MCF 10A (cell line): Measurements from ENCODE around the gene NRXN3. TPM values are rescaled to one million over a fixed set of nuclear protein-coding genes. Genes with fewer than 3 reads are reported as not detected.
"Not testable (repeated sequence)": the region's sequence is repeated elsewhere in the genome, so short reads cannot be mapped to it uniquely, and the experiment has no call there.

Experiments used
- BruUV-seq: library from RNA; stranded (reverse); fragments of 400-500 nt; replicated peaks from 2 replicates; lab custom pipeline; 2021; lab: Mats Ljungman, UMichigan
- CTCF ChIA-PET: fragments of 300-600 bp; sonication (Branson Sonifier 250); formaldehyde crosslinking; extraction: SDS; loops from one replicate; lab custom pipeline; 2021; ENCODE audit warnings: antibody characterized with exemption, inconsistent platforms; lab: Yijun Ruan, JAX
- POLR2A ChIA-PET: fragments of 300-600, 350-650 bp; sonication (Branson Sonifier 250); formaldehyde crosslinking; extraction: SDS; loops from one replicate; lab custom pipeline; 2020; ENCODE audit warnings: antibody characterized with exemption, inconsistent platforms; lab: Yijun Ruan, JAX
- DNase-seq: peaks from one replicate; pipeline ENCODE4 v3.0.0-alpha.2; 2018; ENCODE audit not compliant: unreplicated experiment
- H3K27ac Mint-ChIP-seq: one replicate; pipeline ENCODE4 v1.8.0; 2022; ENCODE audit warnings: mild to moderate bottlenecking, low read depth, mixed read lengths; ENCODE audit not compliant: unreplicated experiment
- H3K27me3 Mint-ChIP-seq: one replicate; pipeline ENCODE4 v1.8.0; 2022; ENCODE audit warnings: mixed read lengths; ENCODE audit not compliant: insufficient read depth, unreplicated experiment
- H3K36me3 Mint-ChIP-seq: one replicate; pipeline ENCODE4 v1.8.0; 2022; ENCODE audit warnings: mild to moderate bottlenecking, moderate library complexity, mixed read lengths; ENCODE audit not compliant: insufficient read depth, unreplicated experiment
- H3K4me1 Mint-ChIP-seq: one replicate; pipeline ENCODE4 v1.8.0; 2022; ENCODE audit warnings: mixed read lengths; ENCODE audit not compliant: insufficient read depth, unreplicated experiment
- H3K4me3 Mint-ChIP-seq: one replicate; pipeline ENCODE4 v1.8.0; 2022; ENCODE audit warnings: mild to moderate bottlenecking, moderate library complexity, mixed read lengths; ENCODE audit not compliant: unreplicated experiment
- H3K9me3 Mint-ChIP-seq: one replicate; pipeline ENCODE4 v1.8.0; 2022; ENCODE audit warnings: mixed read lengths; ENCODE audit not compliant: unreplicated experiment
- intact Hi-C: fragments of 100-400 bp; cut with micrococcal nuclease; formaldehyde crosslinking; loops from 2 replicates; pipeline ENCODE4 v1.14.1; 2022
- total RNA-seq: library from RNA; stranded (reverse); gene quantifications from 2 replicates; pipeline ENCODE4 v1.2.3, GENCODE V29; 2022
- TF ChIP-seq, protein P1 (sequence below): fragments of 200-600 bp; IDR thresholded peaks from one replicate; pipeline ENCODE4 v1.8.0; 2022; ENCODE audit warnings: antibody characterized with exemption, mild to moderate bottlenecking; ENCODE audit not compliant: unreplicated experiment

NRXN3 gene
- total RNA-seq, 1 experiment from 2014 or later = not detected

DNA sequence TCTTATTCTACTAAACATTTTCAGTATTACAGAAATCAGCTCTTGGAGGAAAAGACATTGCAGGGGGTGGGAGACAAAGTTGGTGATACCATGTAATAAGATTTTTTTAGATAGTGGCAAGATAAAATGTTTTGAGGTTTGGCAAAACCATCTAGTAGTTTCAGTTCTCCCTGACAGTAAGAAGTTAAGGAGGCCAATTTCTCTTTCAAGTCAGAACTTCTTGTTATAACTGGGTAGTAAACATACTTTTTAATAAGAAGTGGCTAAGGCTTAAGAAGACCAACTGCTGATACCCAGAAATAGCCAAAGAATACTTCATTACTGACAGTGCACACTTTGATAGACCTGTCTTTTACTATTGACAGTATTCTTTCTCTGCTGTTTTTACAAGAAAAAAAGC is 1588.8 kb downstream of the NRXN3 start:
- Mint-ChIP-seq H3K36me3 (peaks cover 6% of the 10 kb centered on the region), H3K4me3 (no peak overlapping the region), H3K27me3 (no peaks in the 10 kb centered on the region), H3K9me3 (no peaks in the 10 kb centered on the region), H3K27ac (no peak overlapping the region), H3K4me1 (no peaks in the 10 kb centered on the region)
- ChIA-PET POLR2A (no interaction called here), CTCF (no interaction called here)
- TF ChIP-seq, protein P1, sequence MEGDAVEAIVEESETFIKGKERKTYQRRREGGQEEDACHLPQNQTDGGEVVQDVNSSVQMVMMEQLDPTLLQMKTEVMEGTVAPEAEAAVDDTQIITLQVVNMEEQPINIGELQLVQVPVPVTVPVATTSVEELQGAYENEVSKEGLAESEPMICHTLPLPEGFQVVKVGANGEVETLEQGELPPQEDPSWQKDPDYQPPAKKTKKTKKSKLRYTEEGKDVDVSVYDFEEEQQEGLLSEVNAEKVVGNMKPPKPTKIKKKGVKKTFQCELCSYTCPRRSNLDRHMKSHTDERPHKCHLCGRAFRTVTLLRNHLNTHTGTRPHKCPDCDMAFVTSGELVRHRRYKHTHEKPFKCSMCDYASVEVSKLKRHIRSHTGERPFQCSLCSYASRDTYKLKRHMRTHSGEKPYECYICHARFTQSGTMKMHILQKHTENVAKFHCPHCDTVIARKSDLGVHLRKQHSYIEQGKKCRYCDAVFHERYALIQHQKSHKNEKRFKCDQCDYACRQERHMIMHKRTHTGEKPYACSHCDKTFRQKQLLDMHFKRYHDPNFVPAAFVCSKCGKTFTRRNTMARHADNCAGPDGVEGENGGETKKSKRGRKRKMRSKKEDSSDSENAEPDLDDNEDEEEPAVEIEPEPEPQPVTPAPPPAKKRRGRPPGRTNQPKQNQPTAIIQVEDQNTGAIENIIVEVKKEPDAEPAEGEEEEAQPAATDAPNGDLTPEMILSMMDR = no peak
- BruUV-seq = no TSS peak
- intact Hi-C loops = no loop called here
- DNase-seq = no peak

DNA sequence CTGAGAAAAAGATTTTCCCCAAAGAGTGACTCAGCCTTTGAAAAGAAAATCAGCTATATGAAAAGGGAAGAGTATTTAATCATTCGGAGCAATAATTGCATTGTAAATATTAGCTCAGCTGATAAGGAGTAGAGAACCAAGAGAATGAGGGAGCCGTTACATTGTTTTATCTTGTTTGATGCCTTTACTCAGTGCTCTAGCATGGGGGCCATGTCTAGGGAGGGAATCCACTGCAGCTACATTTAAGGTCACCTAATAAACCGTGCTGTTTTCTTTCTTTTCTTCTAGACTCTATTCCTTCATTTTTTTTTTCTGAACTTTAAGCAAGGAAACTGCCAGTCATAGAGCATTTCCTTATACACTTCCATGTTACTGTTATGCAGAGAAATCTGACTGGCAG is 1594.2 kb downstream of the NRXN3 start:
- Mint-ChIP-seq H3K27me3 (no peaks in the 10 kb centered on the region), H3K4me3 (no peak overlapping the region), H3K27ac (no peak overlapping the region), H3K4me1 (no peaks in the 10 kb centered on the region), H3K9me3 (peaks cover 8% of the 10 kb centered on the region), H3K36me3 (no peaks in the 10 kb centered on the region)
- DNase-seq = no peak
- ChIA-PET POLR2A (interaction anchor here (0.6 kb wide), 1 partner anchor 428 kb away, joined by 3 read pairs; no protein-coding TSS in a partner anchor), CTCF (interaction anchor here (0.7 to 1.5 kb wide), 3 partner anchors 25 to 910 kb away, joined by 3 to 4 read pairs (median 3); no protein-coding TSS in a partner anchor)
- no TSS peak for BruUV-seq
- TF ChIP-seq, protein P1 = no peak
- intact Hi-C loops = no loop called here

DNA sequence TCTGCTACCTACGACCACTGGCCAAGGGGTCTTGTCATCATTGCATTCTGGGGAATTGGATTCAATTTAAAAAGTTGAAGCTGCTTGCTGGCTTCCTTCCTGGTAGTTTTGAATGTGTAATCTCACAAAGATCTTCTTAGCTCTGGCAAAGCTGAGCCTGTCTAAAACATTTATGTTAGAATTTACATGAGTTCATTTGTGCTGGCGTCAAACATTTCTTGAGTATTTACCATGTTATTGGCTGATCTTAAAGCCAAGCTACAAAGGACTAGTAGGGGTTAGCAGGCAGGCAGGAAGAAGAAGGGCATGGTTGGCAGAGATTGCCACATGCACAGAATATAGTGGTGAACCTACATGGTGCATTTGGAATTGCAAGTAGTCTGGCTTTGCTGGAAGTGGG is 1596.3 kb downstream of the NRXN3 start:
- intact Hi-C loops = no loop called here
- ChIA-PET POLR2A (no interaction called here), CTCF (interaction anchor here (1.3 kb wide), 1 partner anchor 54 kb away, joined by 5 read pairs; no protein-coding TSS in a partner anchor)
- H3K9me3 Mint-ChIP-seq = peaks cover 8% of the 10 kb centered on the region
- no peaks in the 10 kb centered on the region for H3K36me3 Mint-ChIP-seq
- TF ChIP-seq, protein P1 = no peak
- BruUV-seq = no TSS peak
- H3K4me1 Mint-ChIP-seq = no peaks in the 10 kb centered on the region
- H3K27me3 Mint-ChIP-seq = no peaks in the 10 kb centered on the region
- no peak overlapping the region for H3K27ac Mint-ChIP-seq
- no peak overlapping the region for H3K4me3 Mint-ChIP-seq
- no peak for DNase-seq

DNA sequence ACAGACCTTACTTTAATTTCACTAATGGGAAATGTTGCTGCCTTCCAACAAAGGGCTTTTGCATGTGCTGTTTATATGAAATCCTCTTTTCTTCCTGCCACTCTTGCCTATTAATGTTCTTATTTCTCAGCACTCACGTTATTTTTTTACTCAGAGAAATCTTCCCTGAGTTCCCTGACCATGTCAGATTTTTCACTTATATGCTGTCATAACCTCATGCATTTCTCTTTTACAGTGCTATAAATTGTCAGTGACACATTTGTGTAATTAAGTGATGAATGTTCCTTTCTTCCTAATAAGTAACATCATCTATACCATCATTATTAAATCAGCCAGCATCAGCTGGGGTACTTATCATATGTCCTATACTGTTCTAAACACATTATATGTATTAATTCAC is 1597.1 kb downstream of the NRXN3 start:
- intact Hi-C loops = no loop called here
- no peak for DNase-seq
- ChIA-PET POLR2A (no interaction called here), CTCF (interaction anchor here (1.3 kb wide), 1 partner anchor 55 kb away, joined by 5 read pairs; no protein-coding TSS in a partner anchor)
- TF ChIP-seq, protein P1 = no peak
- H3K36me3 Mint-ChIP-seq = no peaks in the 10 kb centered on the region
- H3K4me3 Mint-ChIP-seq = no peak overlapping the region
- no peaks in the 10 kb centered on the region for H3K27me3 Mint-ChIP-seq
- H3K4me1 Mint-ChIP-seq = no peaks in the 10 kb centered on the region
- BruUV-seq = no TSS peak
- peaks cover 8% of the 10 kb centered on the region for H3K9me3 Mint-ChIP-seq
- H3K27ac Mint-ChIP-seq = no peak overlapping the region

DNA sequence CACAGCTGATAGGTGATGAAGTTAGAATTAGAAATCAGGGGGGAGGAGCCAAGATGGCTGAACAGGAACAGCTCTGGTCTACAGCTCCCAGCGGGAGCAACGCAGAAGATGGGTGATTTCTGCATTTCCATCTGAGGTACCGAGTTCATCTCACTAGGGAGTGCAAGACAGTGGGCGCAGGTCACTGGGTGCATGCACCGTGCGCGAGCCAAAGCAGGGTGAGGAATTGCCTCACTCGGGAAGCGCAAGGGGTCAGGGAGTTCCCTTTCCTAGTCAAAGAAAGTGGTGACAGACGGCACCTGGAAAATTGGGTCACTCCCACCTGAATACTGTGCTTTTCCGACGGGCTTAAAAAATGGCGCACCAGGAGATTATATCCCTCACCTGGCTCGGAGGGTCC is 1597.5 kb downstream of the NRXN3 start:
- intact Hi-C loops, H3K36me3 Mint-ChIP-seq, BruUV-seq, H3K27ac Mint-ChIP-seq, POLR2A ChIA-PET, H3K9me3 Mint-ChIP-seq, DNase-seq, H3K4me3 Mint-ChIP-seq, H3K27me3 Mint-ChIP-seq, H3K4me1 Mint-ChIP-seq: not testable (repeated sequence)
- CTCF ChIA-PET = interaction anchor here (1.3 kb wide), 1 partner anchor 56 kb away, joined by 5 read pairs; no protein-coding TSS in a partner anchor
